Sigmoid colon (tissue), 7 donors: ENCODE data around the gene LDLRAD4. TPM values are rescaled to one million over a fixed set of nuclear protein-coding genes. Genes with fewer than 3 reads are reported as not detected.

Experiments
- DNase-seq: peaks from one replicate; pipeline ENCODE4 v3.0.0-alpha.2; 2019
- H3K27ac ChIP-seq, 4 donors: fragments of 200-600 bp; sonication (generic); one replicate each; pipeline ENCODE4 v1.5.1; 2016 to 2019; ENCODE audit warnings: mild to moderate bottlenecking in 1 of 4
- H3K27me3 ChIP-seq, 3 donors: fragments of 200-600 bp; sonication (generic); one replicate each; pipeline ENCODE4 v1.5.1; 2019; ENCODE audit warnings: mild to moderate bottlenecking in 1 of 3
- H3K36me3 ChIP-seq, 4 donors: fragments of 200-600 bp; sonication (generic); one replicate each; pipeline ENCODE4 v1.5.1; 2016 to 2019
- H3K4me1 ChIP-seq, 4 donors: fragments of 200-600 bp; sonication (generic); one replicate each; pipeline ENCODE4 v1.5.1; 2017 to 2019
- H3K4me3 ChIP-seq, 4 donors: fragments of 200-600 bp; sonication (generic); one replicate each; pipeline ENCODE4 v1.5.1; 2017 to 2019; ENCODE audit warnings: mild to moderate bottlenecking in 2 of 4, moderate library complexity in 1 of 4
- H3K9me3 ChIP-seq, 4 donors: fragments of 200-600 bp in 3 of 4; sonication (generic) in 3 of 4; one replicate each; pipeline versions ENCODE4 v1.5.1 to v1.6.1; 2013 to 2019
- CTCF ChIP-seq, 4 experiments: fragments of 450-650 bp in 3 of 4; fragments of 200-600 bp in 1 of 4; IDR thresholded peaks; one replicate each; pipeline ENCODE4 v1.5.1; 2016 to 2019; ENCODE audit warnings: antibody characterized with exemption in 4 of 4, mild to moderate bottlenecking in 3 of 4, moderate library complexity in 2 of 4
- EP300 ChIP-seq, 4 donors: sonication (generic); formaldehyde crosslinking; IDR thresholded peaks; one replicate each; pipeline ENCODE4 v1.6.1; 2017; ENCODE audit warnings: antibody characterized with exemption in 4 of 4
- POLR2A ChIP-seq, 2 donors: fragments of 450-650 bp; IDR thresholded peaks; one replicate each; pipeline ENCODE4 v1.6.1; 2016; ENCODE audit warnings: antibody characterized with exemption in 2 of 2, mild to moderate bottlenecking in 2 of 2, moderate library complexity in 2 of 2
- POLR2AphosphoS5 ChIP-seq, 4 donors: sonication (generic); formaldehyde crosslinking; IDR thresholded peaks; one replicate each; pipeline ENCODE4 v1.6.1; 2017; ENCODE audit warnings: antibody characterized with exemption in 4 of 4
- WGBS, 2 donors: extraction: QIAGEN DNeasy Blood & Tissue Kit; methylation state at CpG; one replicate each; pipeline ENCODE4 v1.1.7; 2013; 5-methylcytosine and 5-hydroxymethylcytosine counted together
- intact Hi-C: fragments of 100-400 bp; cut with DNase I; formaldehyde crosslinking; loops from one replicate; pipeline ENCODE4 v1.15.1; 2023
- polyA plus RNA-seq, 3 donors: library from polyadenylated mRNA; stranded (reverse); fragments of 200-250 nt; gene quantifications; one replicate each; pipeline ENCODE4 v1.2.3, GENCODE V29; 2013
- total RNA-seq, 4 donors: library from RNA; depleted of rRNA; stranded (reverse); fragments of >200 nt; gene quantifications; one replicate each; pipeline ENCODE4 v1.1.0, GENCODE V29; 2016
- donor health status: healthy with polysubstance abuse.
- donor health status: Bipolar disorder and iron deficiency.
- donor health status: healthy.

The LDLRAD4 gene
- total and polyA plus RNA-seq, 7 donors, result 1.2 to 28.2 (median 17.2) TPM

GRCh38 chr18:13439461-13439860 lies 220.9 kb downstream of the LDLRAD4 start:
- DNase-seq, result peak; percentile 37
- Histone ChIP-seq H3K9me3 (no peaks in the 10 kb centered on the region), H3K4me3 (no peak overlapping the region), H3K36me3 (no peaks in the 10 kb centered on the region), H3K27me3 (no peaks in the 10 kb centered on the region), H3K4me1 (peaks cover 0 to 24% (median 0%) of the 10 kb centered on the region in 4 donors), H3K27ac (no peak overlapping the region)
- intact Hi-C loops, result no loop called here
- WGBS, 2 donors, result 95 to 96% methylated on average over 7 of the region's 7 CpGs
- TF ChIP-seq POLR2A (IDR thresholded peaks at IDR 0.05), result no peak
- no peak for TF ChIP-seq POLR2AphosphoS5 (IDR thresholded peaks at IDR 0.05)
- no peak for TF ChIP-seq EP300 (IDR thresholded peaks at IDR 0.05)

- no peak overlapping the region for H3K27ac ChIP-seq
- no peaks in the 10 kb centered on the region for H3K9me3 ChIP-seq
- no peak overlapping the region for H3K4me3 ChIP-seq
- H3K4me1 ChIP-seq, result peaks cover 0 to 23% (median 0%) of the 10 kb centered on the region in 4 donors
- intact Hi-C loops, result no loop called here
- peak; percentile 40 for DNase-seq
- no peak for TF ChIP-seq POLR2A (IDR thresholded peaks at IDR 0.05)
- TF ChIP-seq CTCF (IDR thresholded peaks at IDR 0.05), result no peak
- no peak for TF ChIP-seq EP300 (IDR thresholded peaks at IDR 0.05)
- TF ChIP-seq POLR2AphosphoS5 (IDR thresholded peaks at IDR 0.05), result no peak
- 88 to 92% methylated on average over 25 of the region's 25 CpGs for WGBS, 2 donors
- H3K27me3 ChIP-seq, result no peaks in the 10 kb centered on the region
- no peaks in the 10 kb centered on the region for H3K36me3 ChIP-seq
Measured at GRCh38 chr18:13440277-13441248, 222.0 kb downstream of the LDLRAD4 start.

GRCh38 chr18:13441736-13442135 lies 223.2 kb downstream of the LDLRAD4 start:
- 79 to 87% methylated on average over 3 of the region's 3 CpGs for WGBS, 2 donors
- H3K27ac ChIP-seq, result no peak overlapping the region
- DNase-seq, result peak; percentile 17
- TF ChIP-seq CTCF (IDR thresholded peaks at IDR 0.05), result no peak
- TF ChIP-seq POLR2AphosphoS5 (IDR thresholded peaks at IDR 0.05), result no peak
- TF ChIP-seq EP300 (IDR thresholded peaks at IDR 0.05), result no peak
- TF ChIP-seq POLR2A (IDR thresholded peaks at IDR 0.05), result no peak
- no peak overlapping the region for H3K4me3 ChIP-seq
- peaks cover 0 to 20% (median 6%) of the 10 kb centered on the region in 4 donors for H3K4me1 ChIP-seq
- H3K9me3 ChIP-seq, result no peaks in the 10 kb centered on the region
- H3K27me3 ChIP-seq, result no peaks in the 10 kb centered on the region
- intact Hi-C loops, result no loop called here
- H3K36me3 ChIP-seq, result no peaks in the 10 kb centered on the region

- H3K27ac ChIP-seq, result no peak overlapping the region
- WGBS, 2 donors, result 94 to 97% methylated on average over 17 of the region's 17 CpGs
- no peaks in the 10 kb centered on the region for H3K36me3 ChIP-seq
- no peaks in the 10 kb centered on the region for H3K9me3 ChIP-seq
- intact Hi-C loops, result no loop called here
- H3K4me1 ChIP-seq, result peaks cover 0 to 21% (median 12%) of the 10 kb centered on the region in 4 donors
- no peak overlapping the region for H3K4me3 ChIP-seq
- no peak for TF ChIP-seq POLR2A (IDR thresholded peaks at IDR 0.05)
- TF ChIP-seq CTCF (IDR thresholded peaks at IDR 0.05), result no peak
- TF ChIP-seq EP300 (IDR thresholded peaks at IDR 0.05), result no peak
- TF ChIP-seq POLR2AphosphoS5 (IDR thresholded peaks at IDR 0.05), result no peak
- H3K27me3 ChIP-seq, result no peaks in the 10 kb centered on the region
- DNase-seq, result peak; percentile 46
Measured at GRCh38 chr18:13442451-13442850, 223.9 kb downstream of the LDLRAD4 start.

GRCh38 chr18:13443552-13443951 lies 225.0 kb downstream of the LDLRAD4 start:
- Histone ChIP-seq H3K4me1 (peaks cover 0 to 26% (median 20%) of the 10 kb centered on the region in 4 donors), H3K9me3 (no peaks in the 10 kb centered on the region), H3K27ac (no peak overlapping the region), H3K4me3 (no peak overlapping the region), H3K36me3 (no peaks in the 10 kb centered on the region), H3K27me3 (no peaks in the 10 kb centered on the region)
- TF ChIP-seq CTCF (IDR thresholded peaks at IDR 0.05) (no peak), EP300 (IDR thresholded peaks at IDR 0.05) (no peak), POLR2A (IDR thresholded peaks at IDR 0.05) (no peak)
- 64 to 89% methylated on average over 14 of the region's 14 CpGs for WGBS, 2 donors
- peak; percentile 27 for DNase-seq
- intact Hi-C loops, result no loop called here
